Central memory CD8-positive, alpha-beta T cell (primary cell): ENCODE measurements around the gene COL19A1.
"Not testable (repeated sequence)": the region's sequence is repeated elsewhere in the genome, so short reads cannot be mapped to it uniquely, and the experiment has no call there.

Experiments
- ATAC-seq: fragments of 150-1000 bp; cut with Tn5 transposase; replicated peaks from 2 replicates; pipeline ENCODE4 v1.10.0; 2022; ENCODE audit warnings: mild to moderate bottlenecking, moderate FRiP score, moderate number of reproducible peaks; ENCODE audit not compliant: poor library complexity, severe bottlenecking; ENCODE audit errors: extremely low read depth
- DNase-seq, 2 donors: peaks; one replicate each; pipeline ENCODE4 v3.0.0; 2021; ENCODE audit warnings: low spot score in 2 of 2
- H3K27ac Mint-ChIP-seq: one replicate; pipeline ENCODE4 v1.8.0; 2022; ENCODE audit warnings: low read depth, mild to moderate bottlenecking, moderate library complexity, mixed read lengths
- H3K27me3 Mint-ChIP-seq: one replicate; pipeline ENCODE4 v1.8.0; 2022; ENCODE audit warnings: mixed read lengths
- H3K36me3 Mint-ChIP-seq: one replicate; pipeline ENCODE4 v1.8.0; 2022; ENCODE audit warnings: mild to moderate bottlenecking, moderate library complexity, mixed read lengths; ENCODE audit not compliant: insufficient read depth
- H3K4me1 Mint-ChIP-seq: one replicate; pipeline ENCODE4 v1.8.0; 2022; ENCODE audit warnings: mixed read lengths
- H3K4me3 Mint-ChIP-seq: one replicate; pipeline ENCODE4 v1.8.0; 2022; ENCODE audit warnings: mild to moderate bottlenecking, moderate library complexity, mixed read lengths
- H3K9me3 Mint-ChIP-seq: one replicate; pipeline ENCODE4 v1.8.0; 2022; ENCODE audit warnings: mixed read lengths

COL19A1 gene

GRCh38 chr6:69921611-69922010, 55.3 kb downstream of the COL19A1 start:
- H3K4me1 Mint-ChIP-seq, H3K9me3 Mint-ChIP-seq, DNase-seq, H3K36me3 Mint-ChIP-seq, ATAC-seq, H3K4me3 Mint-ChIP-seq, H3K27me3 Mint-ChIP-seq, H3K27ac Mint-ChIP-seq: not testable (repeated sequence)

GRCh38 chr6:69926745-69927144, 60.4 kb downstream of the COL19A1 start:
- H3K4me1 Mint-ChIP-seq = no peaks in the 10 kb centered on the region
- no peaks in the 10 kb centered on the region for H3K9me3 Mint-ChIP-seq
- H3K27me3 Mint-ChIP-seq = peaks cover 9% of the 10 kb centered on the region
- H3K27ac Mint-ChIP-seq = no peak overlapping the region
- H3K36me3 Mint-ChIP-seq = no peaks in the 10 kb centered on the region
- ATAC-seq (no peak), DNase-seq (no peak)
- H3K4me3 Mint-ChIP-seq = no peak overlapping the region

- Mint-ChIP-seq H3K9me3 (no peaks in the 10 kb centered on the region), H3K4me1 (no peaks in the 10 kb centered on the region), H3K27ac (no peak overlapping the region), H3K36me3 (peaks cover 3% of the 10 kb centered on the region), H3K4me3 (no peak overlapping the region), H3K27me3 (peaks cover under 1% of the 10 kb centered on the region)
- ATAC-seq (no peak), DNase-seq (no peak)
These were observed 66.9 kb downstream of the COL19A1 start for GRCh38 chr6:69933239-69933638.

GRCh38 chr6:69935079-69935478, 68.7 kb downstream of the COL19A1 start:
- peaks cover 3% of the 10 kb centered on the region for H3K36me3 Mint-ChIP-seq
- no peak for DNase-seq
- ATAC-seq = no peak
- no peaks in the 10 kb centered on the region for H3K4me1 Mint-ChIP-seq
- H3K9me3 Mint-ChIP-seq = no peaks in the 10 kb centered on the region
- H3K4me3 Mint-ChIP-seq = no peak overlapping the region
- H3K27me3 Mint-ChIP-seq = no peaks in the 10 kb centered on the region
- no peak overlapping the region for H3K27ac Mint-ChIP-seq

GRCh38 chr6:69936674-69937363, 70.5 kb downstream of the COL19A1 start:
- H3K4me3 Mint-ChIP-seq = no peak overlapping the region
- no peak for ATAC-seq
- H3K27me3 Mint-ChIP-seq = no peaks in the 10 kb centered on the region
- H3K27ac Mint-ChIP-seq = no peak overlapping the region
- H3K4me1 Mint-ChIP-seq = no peaks in the 10 kb centered on the region
- H3K9me3 Mint-ChIP-seq = no peaks in the 10 kb centered on the region
- peaks cover 3% of the 10 kb centered on the region for H3K36me3 Mint-ChIP-seq
- DNase-seq = no peak

- ATAC-seq (no peak), DNase-seq (no peak)
- H3K4me3 Mint-ChIP-seq = no peak overlapping the region
- H3K9me3 Mint-ChIP-seq = no peaks in the 10 kb centered on the region
- peaks cover 2% of the 10 kb centered on the region for H3K27me3 Mint-ChIP-seq
- no peaks in the 10 kb centered on the region for H3K4me1 Mint-ChIP-seq
- no peak overlapping the region for H3K27ac Mint-ChIP-seq
- H3K36me3 Mint-ChIP-seq = peaks cover 3% of the 10 kb centered on the region
These were observed 71.2 kb downstream of the COL19A1 start for GRCh38 chr6:69937402-69938136.

- Mint-ChIP-seq H3K4me3 (no peak overlapping the region), H3K27ac (no peak overlapping the region), H3K9me3 (no peaks in the 10 kb centered on the region), H3K36me3 (no peaks in the 10 kb centered on the region), H3K4me1 (no peaks in the 10 kb centered on the region), H3K27me3 (peaks cover 22% of the 10 kb centered on the region)
- ATAC-seq (no peak), DNase-seq (no peak)
These were observed 76.1 kb downstream of the COL19A1 start for GRCh38 chr6:69942485-69942884.

GRCh38 chr6:69945192-69945591, 78.8 kb downstream of the COL19A1 start:
- no peak overlapping the region for H3K4me3 Mint-ChIP-seq

GRCh38 chr6:69948479-69949114, 82.2 kb downstream of the COL19A1 start:
- Mint-ChIP-seq H3K27ac (no peak overlapping the region), H3K4me1 (no peaks in the 10 kb centered on the region), H3K4me3 (no peak overlapping the region), H3K27me3 (peaks cover 10% of the 10 kb centered on the region), H3K36me3 (no peaks in the 10 kb centered on the region), H3K9me3 (no peaks in the 10 kb centered on the region)
- DNase-seq = no peak
- ATAC-seq = no peak

More at GRCh38 chr6:69945192-69945591, 78.8 kb downstream of the COL19A1 start:
- no peak for DNase-seq
- Mint-ChIP-seq H3K4me1 (no peaks in the 10 kb centered on the region), H3K9me3 (no peaks in the 10 kb centered on the region), H3K36me3 (no peaks in the 10 kb centered on the region), H3K27ac (no peak overlapping the region), H3K27me3 (peaks cover 22% of the 10 kb centered on the region)
- ATAC-seq = no peak

GRCh38 chr6:69953491-69953890, 87.1 kb downstream of the COL19A1 start:
- Mint-ChIP-seq H3K36me3 (no peaks in the 10 kb centered on the region), H3K4me1 (no peaks in the 10 kb centered on the region), H3K27ac (no peak overlapping the region), H3K4me3 (no peak overlapping the region), H3K9me3 (no peaks in the 10 kb centered on the region), H3K27me3 (peaks cover 13% of the 10 kb centered on the region)
- ATAC-seq = no peak
- DNase-seq = no peak

- DNase-seq (no peak), ATAC-seq (no peak)
- Mint-ChIP-seq H3K9me3 (no peaks in the 10 kb centered on the region), H3K36me3 (no peaks in the 10 kb centered on the region), H3K4me3 (no peak overlapping the region), H3K27ac (no peak overlapping the region), H3K27me3 (peaks cover 13% of the 10 kb centered on the region), H3K4me1 (no peaks in the 10 kb centered on the region)
These were observed 88.4 kb downstream of the COL19A1 start for GRCh38 chr6:69954733-69955132.

- ATAC-seq (no peak), DNase-seq (no peak)
- H3K27me3 Mint-ChIP-seq = peaks cover 13% of the 10 kb centered on the region
These were observed 91.7 kb downstream of the COL19A1 start for GRCh38 chr6:69957985-69958559.

More at GRCh38 chr6:69957985-69958559, 91.7 kb downstream of the COL19A1 start:
- Mint-ChIP-seq H3K36me3 (peaks cover 1% of the 10 kb centered on the region), H3K27ac (no peak overlapping the region), H3K4me3 (no peak overlapping the region), H3K4me1 (no peaks in the 10 kb centered on the region), H3K9me3 (no peaks in the 10 kb centered on the region)
